Lower lobe of right lung (tissue), 2 donors: ENCODE results near the gene TMPRSS9. TPM values are rescaled to one million over a fixed set of nuclear protein-coding genes. Genes with fewer than 3 reads are reported as not detected.
A peak's percentile ranks its signal among the peaks of the same experiment; 100 is the strongest.

Experiments used
- ATAC-seq, 2 donors: fragments of 200-7000 bp; cut with Tn5 transposase; one replicate each; pipeline ENCODE4 v1.9.1; 2020 to 2022; ENCODE audit warnings: mild to moderate bottlenecking in 2 of 2, moderate library complexity in 2 of 2
- DNase-seq: peaks from one replicate; pipeline ENCODE4 v3.0.0-alpha.2; 2020
- H3K27ac ChIP-seq: fragments of 200-600 bp; one replicate; pipeline ENCODE4 v1.8.0; 2022
- H3K27me3 ChIP-seq: fragments of 200-600 bp; one replicate; pipeline ENCODE4 v1.8.0; 2022; ENCODE audit warnings: low read depth
- H3K36me3 ChIP-seq: fragments of 200-600 bp; one replicate; pipeline ENCODE4 v1.8.0; 2022; ENCODE audit warnings: mild to moderate bottlenecking
- H3K4me1 ChIP-seq: fragments of 200-600 bp; one replicate; pipeline ENCODE4 v1.8.0; 2022
- H3K4me3 ChIP-seq: fragments of 200-600 bp; one replicate; pipeline ENCODE4 v1.8.0; 2022; ENCODE audit warnings: mild to moderate bottlenecking
- H3K9me3 ChIP-seq: fragments of 200-600 bp; one replicate; pipeline ENCODE4 v1.8.0; 2022
- intact Hi-C: fragments of 100-400 bp; cut with DNase I; formaldehyde crosslinking; loops from one replicate; pipeline ENCODE4 v1.11.0; 2022
- total RNA-seq: library from RNA; stranded (reverse); fragmentation: NEBNext Ultra II Directional; extraction: Animal tissue kit (Norgen Biotek cat#: 25700); gene quantifications from one replicate; pipeline ENCODE4 v1.2.1, GENCODE V29; 2021
- TF ChIP-seq, protein P1 (sequence below): fragments of 200-600 bp; IDR thresholded peaks from one replicate; pipeline ENCODE4 v1.8.0; 2022; ENCODE audit warnings: antibody characterized with exemption, mild to moderate bottlenecking
- donor health status: DM: no; HTN: yes; CAD: no; lungs with severe emphysema.

Gene TMPRSS9
- total RNA-seq, 1 donor from 2014 or later, result not detected

DNA sequence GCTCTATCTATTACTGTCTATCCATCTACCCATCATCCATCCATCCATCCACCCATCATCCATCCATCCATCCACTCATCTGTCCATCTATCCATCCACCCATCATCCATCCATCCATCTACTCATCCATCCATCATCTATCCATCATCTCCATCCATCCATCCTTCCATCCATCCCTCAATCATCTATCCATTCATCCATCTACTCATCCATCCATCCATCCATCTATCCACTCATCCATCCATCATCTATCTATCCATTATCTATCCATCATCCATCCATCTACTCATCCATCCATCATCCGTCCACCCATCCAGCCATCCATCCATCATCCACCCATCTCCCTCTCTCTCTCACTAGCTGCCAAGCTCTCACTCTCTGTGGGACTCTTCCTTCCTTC lies 80.5 kb downstream of the TMPRSS9 start:
- TF ChIP-seq, protein P1, sequence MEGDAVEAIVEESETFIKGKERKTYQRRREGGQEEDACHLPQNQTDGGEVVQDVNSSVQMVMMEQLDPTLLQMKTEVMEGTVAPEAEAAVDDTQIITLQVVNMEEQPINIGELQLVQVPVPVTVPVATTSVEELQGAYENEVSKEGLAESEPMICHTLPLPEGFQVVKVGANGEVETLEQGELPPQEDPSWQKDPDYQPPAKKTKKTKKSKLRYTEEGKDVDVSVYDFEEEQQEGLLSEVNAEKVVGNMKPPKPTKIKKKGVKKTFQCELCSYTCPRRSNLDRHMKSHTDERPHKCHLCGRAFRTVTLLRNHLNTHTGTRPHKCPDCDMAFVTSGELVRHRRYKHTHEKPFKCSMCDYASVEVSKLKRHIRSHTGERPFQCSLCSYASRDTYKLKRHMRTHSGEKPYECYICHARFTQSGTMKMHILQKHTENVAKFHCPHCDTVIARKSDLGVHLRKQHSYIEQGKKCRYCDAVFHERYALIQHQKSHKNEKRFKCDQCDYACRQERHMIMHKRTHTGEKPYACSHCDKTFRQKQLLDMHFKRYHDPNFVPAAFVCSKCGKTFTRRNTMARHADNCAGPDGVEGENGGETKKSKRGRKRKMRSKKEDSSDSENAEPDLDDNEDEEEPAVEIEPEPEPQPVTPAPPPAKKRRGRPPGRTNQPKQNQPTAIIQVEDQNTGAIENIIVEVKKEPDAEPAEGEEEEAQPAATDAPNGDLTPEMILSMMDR, result no peak
- H3K9me3 ChIP-seq, result no peaks in the 10 kb centered on the region
- no peak for DNase-seq
- no peaks in the 10 kb centered on the region for H3K27me3 ChIP-seq
- H3K36me3 ChIP-seq, result peaks cover 44% of the 10 kb centered on the region
- no peak for ATAC-seq
- no peaks in the 10 kb centered on the region for H3K4me1 ChIP-seq
- no peak overlapping the region for H3K4me3 ChIP-seq
- H3K27ac ChIP-seq, result no peak overlapping the region
- intact Hi-C loops, result no loop called here

- no peaks in the 10 kb centered on the region for H3K4me1 ChIP-seq
- no peak overlapping the region for H3K27ac ChIP-seq
- peaks cover 44% of the 10 kb centered on the region for H3K36me3 ChIP-seq
- TF ChIP-seq, protein P1, result no peak
- ATAC-seq, result no peak
- no peaks in the 10 kb centered on the region for H3K27me3 ChIP-seq
- H3K9me3 ChIP-seq, result no peaks in the 10 kb centered on the region
- no peak for DNase-seq
- intact Hi-C loops, result no loop called here
- no peak overlapping the region for H3K4me3 ChIP-seq
These were observed 81.2 kb downstream of the TMPRSS9 start for GRCh38 chr19:2441096-2441752.

DNA sequence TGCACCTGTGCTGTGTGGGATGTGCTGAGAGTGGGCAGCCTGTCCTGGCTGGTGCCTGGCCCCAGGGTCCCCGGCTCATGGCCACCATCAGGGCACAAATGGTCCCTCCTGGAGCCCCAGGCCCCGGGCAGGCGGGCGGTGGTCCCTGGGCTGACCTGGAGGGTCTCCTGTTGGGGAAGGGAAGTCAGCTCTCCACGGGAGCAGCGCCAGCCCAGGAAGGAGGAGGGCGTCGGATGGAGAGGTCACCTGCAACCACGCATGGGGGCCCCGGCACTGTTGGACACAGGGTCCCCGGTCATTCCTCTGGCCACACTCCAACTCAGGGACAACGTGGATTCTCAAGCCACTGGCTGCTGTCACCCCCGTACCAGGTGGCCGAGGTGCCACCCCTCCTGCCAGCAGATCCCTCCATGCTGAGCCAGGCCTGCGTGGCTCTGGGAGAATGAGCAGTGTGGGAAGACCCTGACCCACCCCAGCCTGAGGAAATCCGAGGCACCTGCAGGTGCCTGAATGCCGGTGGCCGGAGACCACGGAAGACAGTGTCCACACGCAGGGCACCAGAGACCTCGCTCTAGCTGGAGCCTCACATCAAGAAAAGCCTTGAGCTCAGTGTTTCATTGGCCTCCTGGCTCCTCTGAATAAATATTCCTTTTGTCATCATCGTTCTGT lies 83.2 kb downstream of the TMPRSS9 start:
- no peaks in the 10 kb centered on the region for H3K4me1 ChIP-seq
- no peaks in the 10 kb centered on the region for H3K9me3 ChIP-seq
- H3K36me3 ChIP-seq, result peaks cover 28% of the 10 kb centered on the region
- H3K27me3 ChIP-seq, result no peaks in the 10 kb centered on the region
- intact Hi-C loops, result no loop called here
- no peak for ATAC-seq
- no peak overlapping the region for H3K27ac ChIP-seq
- DNase-seq, result no peak
- no peak overlapping the region for H3K4me3 ChIP-seq
- TF ChIP-seq, protein P1, result no peak

DNA sequence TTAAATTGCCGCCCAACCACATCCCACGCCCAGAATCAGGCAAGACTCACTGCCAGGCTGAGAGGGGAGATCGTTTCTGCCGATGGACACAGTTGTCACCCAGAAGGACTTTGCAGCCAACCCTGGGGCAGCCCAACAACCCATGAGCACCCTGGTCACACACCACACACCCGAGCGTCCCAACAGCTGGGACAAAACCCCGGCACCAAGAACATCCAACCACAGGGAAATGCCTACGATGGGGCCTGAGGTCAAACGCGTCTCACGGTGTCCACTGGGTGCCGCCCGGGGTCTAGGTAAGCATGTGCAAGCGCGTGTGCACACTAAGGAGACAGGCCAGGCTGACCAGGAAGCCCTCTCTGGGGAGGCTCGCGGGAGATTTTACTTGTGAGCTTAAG lies 83.7 kb downstream of the TMPRSS9 start:
- intact Hi-C loops, result no loop called here
- DNase-seq (no peak), ATAC-seq (peak in 1 of 2 donors; percentile 7)
- no peaks in the 10 kb centered on the region for H3K4me1 ChIP-seq
- H3K4me3 ChIP-seq, result no peak overlapping the region
- no peaks in the 10 kb centered on the region for H3K9me3 ChIP-seq
- H3K27me3 ChIP-seq, result no peaks in the 10 kb centered on the region
- H3K36me3 ChIP-seq, result peaks cover 26% of the 10 kb centered on the region
- TF ChIP-seq, protein P1, result no peak
- no peak overlapping the region for H3K27ac ChIP-seq

- ATAC-seq (no peak), DNase-seq (no peak)
- TF ChIP-seq, protein P1, result no peak
- Histone ChIP-seq H3K27me3 (no peaks in the 10 kb centered on the region), H3K36me3 (peaks cover 26% of the 10 kb centered on the region), H3K27ac (no peak overlapping the region), H3K4me3 (no peak overlapping the region), H3K9me3 (no peaks in the 10 kb centered on the region), H3K4me1 (no peaks in the 10 kb centered on the region)
- intact Hi-C loops, result no loop called here
These were observed 84.4 kb downstream of the TMPRSS9 start for GRCh38 chr19:2444251-2445002.
